ENCODE measurements around the gene CCDC88C. TPM values are rescaled to one million over a fixed set of nuclear protein-coding genes. Genes with fewer than 3 reads are reported as not detected.

The CCDC88C gene
- total RNA-seq, 1 donor from 2014 or later: 17.8 TPM

GRCh38 chr14:91273273-91273884, 144.2 kb downstream of the CCDC88C start:
- Mint-ChIP-seq H3K4me1 (peaks cover 12% of the 10 kb centered on the region), H3K27me3 (ENCODE audit: insufficient read depth, low read depth) (no peaks in the 10 kb centered on the region), H3K9me3 (no peaks in the 10 kb centered on the region), H3K4me3 (no peak overlapping the region), H3K36me3 (peaks cover 12% of the 10 kb centered on the region), H3K27ac (no peak overlapping the region)
- Histone ChIP-seq H3K4me1 (no peaks in the 10 kb centered on the region), H3K36me3 (no peaks in the 10 kb centered on the region), H2AFZ (replicated peaks) (no peak overlapping the region), H3K9me3 (ENCODE audit: low read depth) (no peaks in the 10 kb centered on the region), H4K20me1 (ENCODE audit: low read depth) (no peaks in the 10 kb centered on the region), H3K79me2 (ENCODE audit: low read depth) (no peaks in the 10 kb centered on the region), H3K4me3 (no peak overlapping the region), H3K9ac (no peak overlapping the region), H3K27me3 (no peaks in the 10 kb centered on the region), H3F3A (ENCODE audit: low read depth) (no peaks in the 10 kb centered on the region), H3K4me2 (no peak overlapping the region), H3K27ac (no peak overlapping the region)
- no peak for DNase-seq (ENCODE audit: low spot score)
- TF ChIP-seq CTCF (IDR thresholded peaks at IDR 0.05): no peak
- no peak for TF ChIP-seq EZH2phosphoT487 (IDR thresholded peaks at IDR 0.05)
- no peak for TF ChIP-seq EZH2 (IDR thresholded peaks at IDR 0.05)

GRCh38 chr14:91272341-91273272, 145.0 kb downstream of the CCDC88C start:
- Histone ChIP-seq H3K27me3 (no peaks in the 10 kb centered on the region), H3K79me2 (ENCODE audit: low read depth) (no peaks in the 10 kb centered on the region), H3K9ac (no peak overlapping the region), H3K36me3 (no peaks in the 10 kb centered on the region), H3K9me3 (ENCODE audit: low read depth) (no peaks in the 10 kb centered on the region), H4K20me1 (ENCODE audit: low read depth) (no peaks in the 10 kb centered on the region), H3K27ac (peak overlapping the region; percentile 6), H3K4me1 (no peaks in the 10 kb centered on the region), H3K4me2 (no peak overlapping the region), H3F3A (ENCODE audit: low read depth) (no peaks in the 10 kb centered on the region), H2AFZ (replicated peaks) (no peak overlapping the region), H3K4me3 (no peak overlapping the region)
- peaks cover 12% of the 10 kb centered on the region for H3K4me1 Mint-ChIP-seq
- no peak for DNase-seq (ENCODE audit: low spot score)
- peaks cover 12% of the 10 kb centered on the region for H3K36me3 Mint-ChIP-seq
- TF ChIP-seq CTCF (IDR thresholded peaks at IDR 0.05) (no peak), EZH2 (IDR thresholded peaks at IDR 0.05) (no peak), EZH2phosphoT487 (IDR thresholded peaks at IDR 0.05) (no peak)
- no peak overlapping the region for H3K4me3 Mint-ChIP-seq
- H3K9me3 Mint-ChIP-seq: no peaks in the 10 kb centered on the region
- H3K27ac Mint-ChIP-seq: no peak overlapping the region
- no peaks in the 10 kb centered on the region for H3K27me3 Mint-ChIP-seq (ENCODE audit: insufficient read depth, low read depth)

- DNase-seq (ENCODE audit: low spot score): no peak
- Histone ChIP-seq H3K27ac (no peak overlapping the region), H3K9ac (no peak overlapping the region), H3K4me1 (no peaks in the 10 kb centered on the region), H3F3A (ENCODE audit: low read depth) (no peaks in the 10 kb centered on the region), H4K20me1 (ENCODE audit: low read depth) (no peaks in the 10 kb centered on the region), H3K9me3 (ENCODE audit: low read depth) (no peaks in the 10 kb centered on the region), H3K36me3 (no peaks in the 10 kb centered on the region), H2AFZ (replicated peaks) (no peak overlapping the region), H3K4me2 (no peak overlapping the region), H3K27me3 (no peaks in the 10 kb centered on the region), H3K79me2 (ENCODE audit: low read depth) (no peaks in the 10 kb centered on the region), H3K4me3 (no peak overlapping the region)
- no peaks in the 10 kb centered on the region for H3K9me3 Mint-ChIP-seq
- no peak for TF ChIP-seq EZH2 (IDR thresholded peaks at IDR 0.05)
- no peak overlapping the region for H3K4me3 Mint-ChIP-seq
- H3K4me1 Mint-ChIP-seq: peaks cover 12% of the 10 kb centered on the region
- H3K27ac Mint-ChIP-seq: no peak overlapping the region
- no peaks in the 10 kb centered on the region for H3K27me3 Mint-ChIP-seq (ENCODE audit: insufficient read depth, low read depth)
- peaks cover 8% of the 10 kb centered on the region for H3K36me3 Mint-ChIP-seq
Measured at GRCh38 chr14:91271639-91272038, 146.0 kb downstream of the CCDC88C start.
